ENCODE data around the gene UNC93A. TPM values are rescaled to one million over a fixed set of nuclear protein-coding genes. Genes with fewer than 3 reads are reported as not detected.
"Not testable (repeated sequence)": the region's sequence is repeated elsewhere in the genome, so short reads cannot be mapped to it uniquely, and the experiment has no call there.

UNC93A gene
- total RNA-seq, 1 donor, result not detected

DNA sequence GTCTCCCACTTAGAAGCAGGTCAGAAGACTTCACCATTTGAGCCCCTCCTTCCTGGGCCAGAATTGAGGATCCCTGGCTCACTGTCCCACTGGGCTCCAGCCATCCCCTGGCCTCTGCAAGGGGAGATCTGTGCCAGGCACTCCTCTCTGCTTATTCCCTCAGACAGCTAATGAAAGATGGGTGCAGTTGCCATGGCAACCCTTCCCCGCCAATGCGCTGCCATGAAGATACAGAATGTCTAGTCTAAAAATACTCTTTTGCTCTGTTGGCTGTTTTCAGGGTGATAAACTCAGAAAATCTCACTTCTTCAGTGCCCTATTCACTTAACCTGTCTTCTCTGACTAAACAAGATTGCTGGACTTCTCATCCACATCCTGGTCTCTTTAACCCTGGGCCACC lies 20.2 kb downstream of the UNC93A start:
- TF ChIP-seq, protein P1, sequence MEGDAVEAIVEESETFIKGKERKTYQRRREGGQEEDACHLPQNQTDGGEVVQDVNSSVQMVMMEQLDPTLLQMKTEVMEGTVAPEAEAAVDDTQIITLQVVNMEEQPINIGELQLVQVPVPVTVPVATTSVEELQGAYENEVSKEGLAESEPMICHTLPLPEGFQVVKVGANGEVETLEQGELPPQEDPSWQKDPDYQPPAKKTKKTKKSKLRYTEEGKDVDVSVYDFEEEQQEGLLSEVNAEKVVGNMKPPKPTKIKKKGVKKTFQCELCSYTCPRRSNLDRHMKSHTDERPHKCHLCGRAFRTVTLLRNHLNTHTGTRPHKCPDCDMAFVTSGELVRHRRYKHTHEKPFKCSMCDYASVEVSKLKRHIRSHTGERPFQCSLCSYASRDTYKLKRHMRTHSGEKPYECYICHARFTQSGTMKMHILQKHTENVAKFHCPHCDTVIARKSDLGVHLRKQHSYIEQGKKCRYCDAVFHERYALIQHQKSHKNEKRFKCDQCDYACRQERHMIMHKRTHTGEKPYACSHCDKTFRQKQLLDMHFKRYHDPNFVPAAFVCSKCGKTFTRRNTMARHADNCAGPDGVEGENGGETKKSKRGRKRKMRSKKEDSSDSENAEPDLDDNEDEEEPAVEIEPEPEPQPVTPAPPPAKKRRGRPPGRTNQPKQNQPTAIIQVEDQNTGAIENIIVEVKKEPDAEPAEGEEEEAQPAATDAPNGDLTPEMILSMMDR (IDR thresholded peaks at IDR 0.05; ENCODE audit: insufficient read depth, low read length), result no peak
- no peak overlapping the region for H3K4me3 ChIP-seq (ENCODE audit: low read depth, low read length)
- DNase-seq (ENCODE audit: low read depth), result no peak

DNA sequence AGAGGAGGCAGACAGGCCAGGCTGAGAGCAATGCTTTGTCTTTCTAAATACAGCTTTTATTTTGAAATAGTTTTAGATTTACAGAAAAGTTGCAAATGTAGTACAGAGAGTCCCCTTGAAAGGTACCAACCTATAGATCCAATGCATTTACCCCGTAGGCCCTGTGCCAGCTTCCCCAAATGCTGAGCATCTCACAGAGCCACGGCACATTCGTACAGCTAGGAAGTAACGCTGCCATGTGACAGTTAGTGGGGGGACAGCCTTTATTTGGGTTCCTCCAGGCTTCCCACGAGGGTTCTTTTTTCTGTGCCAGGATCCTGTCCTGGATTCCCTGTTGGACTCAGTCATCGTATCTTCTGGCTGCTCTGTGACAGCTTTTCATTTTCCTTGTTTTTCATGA lies 20.6 kb downstream of the UNC93A start:
- DNase-seq (ENCODE audit: low read depth); H3K4me3 ChIP-seq (ENCODE audit: low read depth, low read length): not testable (repeated sequence)

GRCh38 chr6:167314180-167314821 lies 23.2 kb downstream of the UNC93A start:
- no peak for DNase-seq (ENCODE audit: low read depth)
- no peak overlapping the region for H3K4me3 ChIP-seq (ENCODE audit: low read depth, low read length)
- TF ChIP-seq, protein P1 (IDR thresholded peaks at IDR 0.05; ENCODE audit: insufficient read depth, low read length), result no peak

DNA sequence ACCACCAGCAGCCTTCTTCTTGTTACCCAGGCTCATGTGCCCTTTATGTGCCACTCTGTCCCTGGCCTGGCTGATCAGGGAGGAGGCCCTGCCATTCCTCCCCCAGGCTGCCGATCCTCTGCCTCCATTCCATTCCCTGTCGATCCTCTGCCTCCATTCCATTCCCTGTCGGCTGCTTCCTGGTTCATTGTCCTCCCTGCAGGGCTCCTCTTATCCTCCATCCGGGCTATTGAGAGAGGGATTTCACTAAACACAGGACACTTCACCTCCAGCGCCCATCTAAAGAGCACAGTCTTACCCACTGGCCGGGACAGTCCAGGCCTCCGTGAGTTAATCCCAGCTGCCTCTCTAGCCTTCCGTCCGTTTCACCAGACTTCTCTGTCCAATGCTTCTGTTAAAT lies 26.1 kb downstream of the UNC93A start:
- H3K4me3 ChIP-seq (ENCODE audit: low read depth, low read length), result no peak overlapping the region
- TF ChIP-seq, protein P1 (IDR thresholded peaks at IDR 0.05; ENCODE audit: insufficient read depth, low read length), result no peak
- DNase-seq (ENCODE audit: low read depth), result no peak

- not testable (repeated sequence) for H3K4me3 ChIP-seq (ENCODE audit: low read depth, low read length); DNase-seq (ENCODE audit: low read depth)
Observed at GRCh38 chr6:167318354-167318753, 27.2 kb downstream of the UNC93A start.

DNA sequence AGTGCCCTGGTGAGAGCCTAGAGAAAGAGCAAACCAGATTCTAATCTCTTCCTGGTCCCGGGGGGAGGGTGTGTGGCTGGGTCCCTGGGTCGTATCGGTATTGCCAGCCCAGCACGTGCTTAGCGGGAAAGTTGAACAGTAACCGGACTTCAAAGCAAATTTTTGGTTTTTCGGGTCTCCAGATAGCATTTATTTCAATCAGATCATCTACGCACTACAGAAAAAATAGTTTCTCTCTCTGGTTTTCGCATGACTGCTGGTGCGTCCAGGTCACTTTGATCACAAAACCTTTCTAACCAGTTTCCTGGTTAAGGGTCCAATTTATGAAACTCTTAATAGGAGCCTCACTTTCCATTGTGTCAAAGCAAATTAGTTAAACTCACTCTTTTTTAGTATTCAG lies 27.7 kb downstream of the UNC93A start:
- not testable (repeated sequence) for DNase-seq (ENCODE audit: low read depth)

GRCh38 chr6:167319856-167320753 lies 29.0 kb downstream of the UNC93A start:
- DNase-seq (ENCODE audit: low read depth); H3K4me3 ChIP-seq (ENCODE audit: low read depth, low read length): not testable (repeated sequence)

More for the DNA sequence above, 27.7 kb downstream of the UNC93A start:
- H3K4me3 ChIP-seq (ENCODE audit: low read depth, low read length), result not testable (repeated sequence)

- H3K4me3 ChIP-seq (ENCODE audit: low read depth, low read length); DNase-seq (ENCODE audit: low read depth): not testable (repeated sequence)
Observed at GRCh38 chr6:167320754-167321056, 29.6 kb downstream of the UNC93A start.

DNA sequence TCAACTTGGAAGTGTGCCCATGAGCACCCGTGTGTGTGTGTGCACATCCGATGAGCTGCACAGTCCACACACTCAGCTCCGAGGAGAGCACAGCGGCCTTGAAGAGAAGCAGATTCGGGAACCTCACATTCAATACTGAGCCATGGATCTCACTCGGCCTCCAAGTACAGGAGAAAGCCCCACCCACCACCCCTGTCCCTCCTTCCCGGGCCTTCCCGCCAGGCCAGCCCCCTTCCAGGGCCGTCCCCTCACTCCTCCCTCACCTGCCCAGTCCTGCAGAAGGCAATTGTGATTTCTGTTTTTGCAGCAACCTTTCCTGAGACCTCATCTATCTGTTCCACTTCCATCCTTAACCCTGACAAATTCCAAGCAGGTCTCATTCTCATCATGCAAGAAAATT lies 30.1 kb downstream of the UNC93A start:
- not testable (repeated sequence) for H3K4me3 ChIP-seq (ENCODE audit: low read depth, low read length); DNase-seq (ENCODE audit: low read depth)

DNA sequence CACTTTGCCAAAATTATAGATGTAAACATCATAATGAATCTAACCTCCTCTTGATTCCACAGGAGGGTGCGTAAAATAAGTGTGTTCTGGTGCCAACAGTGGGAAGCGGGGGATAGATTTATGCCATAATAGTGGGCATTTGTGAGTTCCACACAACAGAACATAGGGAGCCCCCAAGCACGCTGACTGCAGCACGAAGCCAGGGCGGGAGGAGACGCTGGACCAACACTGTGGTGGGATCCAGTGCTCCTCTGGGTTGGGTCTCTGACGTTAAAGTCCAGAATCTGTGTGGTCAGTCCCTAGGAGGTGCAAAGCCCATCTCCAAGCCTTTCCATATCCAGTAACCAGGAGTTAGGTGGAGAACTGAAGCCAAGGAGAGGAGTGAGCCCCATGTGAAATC lies 32.0 kb downstream of the UNC93A start:
- no peak for DNase-seq (ENCODE audit: low read depth)
- TF ChIP-seq, protein P1 (IDR thresholded peaks at IDR 0.05; ENCODE audit: insufficient read depth, low read length), result no peak
- H3K4me3 ChIP-seq (ENCODE audit: low read depth, low read length), result no peak overlapping the region

All from fibroblast of the aortic adventitia (primary cell).